Neutrophil (primary cell): ENCODE measurements around the gene TBC1D9.

Experiments
- H3K27ac ChIP-seq: fragments of 200-600 bp; sonication (generic); 2 replicates; pipeline ENCODE4 v1.5.1; 2016; ENCODE audit warnings: mild to moderate bottlenecking, moderate library complexity
- H3K27me3 ChIP-seq: fragments of 200-600 bp; sonication (generic); 2 replicates; pipeline ENCODE4 v1.6.0; 2016; ENCODE audit warnings: mild to moderate bottlenecking
- H3K36me3 ChIP-seq: fragments of 200-600 bp; sonication (generic); 2 replicates; pipeline ENCODE4 v1.5.1; 2017
- H3K4me1 ChIP-seq, 2 experiments: fragments of 200-600 bp in 1 of 2; sonication (generic) in 1 of 2; 1 replicate in 1 of 2; 2 replicates in 1 of 2; pipeline versions ENCODE4 v1.5.1 to v1.6.1; 2013 to 2016; ENCODE audit warnings: low read depth in 1 of 2, low read length in 1 of 2, mild to moderate bottlenecking in 1 of 2, moderate library complexity in 1 of 2; ENCODE audit not compliant: control insufficient read depth in 1 of 2, insufficient read depth in 1 of 2
- H3K4me3 ChIP-seq, 2 experiments: fragments of 200-600 bp in 1 of 2; sonication (generic) in 1 of 2; 1 replicate in 1 of 2; 2 replicates in 1 of 2; pipeline ENCODE4 v1.5.1; 2013 to 2016; ENCODE audit warnings: low read depth in 1 of 2, low read length in 1 of 2, mild to moderate bottlenecking in 1 of 2, moderate library complexity in 1 of 2
- H3K9me3 ChIP-seq: fragments of 200-600 bp; sonication (generic); 2 replicates; pipeline ENCODE4 v1.5.1; 2016
- TF ChIP-seq, protein P1 (sequence below): fragments of 200-600 bp; sonication (generic); IDR thresholded peaks from 2 replicates; pipeline ENCODE4 v1.5.1; 2016; ENCODE audit warnings: antibody characterized with exemption

The TBC1D9 gene

DNA sequence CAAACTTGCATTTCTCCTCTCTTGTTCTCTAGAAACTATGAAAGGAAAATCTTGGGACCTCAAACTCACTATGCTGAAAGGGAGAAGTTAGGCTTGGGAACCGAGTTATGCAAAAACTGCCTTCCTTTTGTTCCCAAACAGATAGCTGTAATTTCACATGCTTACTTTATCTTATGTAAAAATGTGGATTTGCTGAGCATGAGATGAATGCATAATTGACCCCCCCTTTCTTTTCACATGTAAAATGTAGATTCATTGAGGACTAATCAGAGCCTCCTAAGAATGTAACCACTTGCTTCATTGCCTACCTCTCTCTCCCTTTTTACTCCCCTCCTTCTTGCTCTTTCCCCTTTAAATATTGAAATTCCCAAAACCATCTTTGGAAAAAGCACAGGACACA lies 18.0 kb downstream of the TBC1D9 start:
- Histone ChIP-seq H3K4me3 (no peak overlapping the region), H3K27ac (no peak overlapping the region), H3K9me3 (no peaks in the 10 kb centered on the region), H3K4me1 (no peaks in the 10 kb centered on the region), H3K27me3 (peaks cover 19% of the 10 kb centered on the region), H3K36me3 (no peaks in the 10 kb centered on the region)
- TF ChIP-seq, protein P1, sequence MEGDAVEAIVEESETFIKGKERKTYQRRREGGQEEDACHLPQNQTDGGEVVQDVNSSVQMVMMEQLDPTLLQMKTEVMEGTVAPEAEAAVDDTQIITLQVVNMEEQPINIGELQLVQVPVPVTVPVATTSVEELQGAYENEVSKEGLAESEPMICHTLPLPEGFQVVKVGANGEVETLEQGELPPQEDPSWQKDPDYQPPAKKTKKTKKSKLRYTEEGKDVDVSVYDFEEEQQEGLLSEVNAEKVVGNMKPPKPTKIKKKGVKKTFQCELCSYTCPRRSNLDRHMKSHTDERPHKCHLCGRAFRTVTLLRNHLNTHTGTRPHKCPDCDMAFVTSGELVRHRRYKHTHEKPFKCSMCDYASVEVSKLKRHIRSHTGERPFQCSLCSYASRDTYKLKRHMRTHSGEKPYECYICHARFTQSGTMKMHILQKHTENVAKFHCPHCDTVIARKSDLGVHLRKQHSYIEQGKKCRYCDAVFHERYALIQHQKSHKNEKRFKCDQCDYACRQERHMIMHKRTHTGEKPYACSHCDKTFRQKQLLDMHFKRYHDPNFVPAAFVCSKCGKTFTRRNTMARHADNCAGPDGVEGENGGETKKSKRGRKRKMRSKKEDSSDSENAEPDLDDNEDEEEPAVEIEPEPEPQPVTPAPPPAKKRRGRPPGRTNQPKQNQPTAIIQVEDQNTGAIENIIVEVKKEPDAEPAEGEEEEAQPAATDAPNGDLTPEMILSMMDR, result no peak

DNA sequence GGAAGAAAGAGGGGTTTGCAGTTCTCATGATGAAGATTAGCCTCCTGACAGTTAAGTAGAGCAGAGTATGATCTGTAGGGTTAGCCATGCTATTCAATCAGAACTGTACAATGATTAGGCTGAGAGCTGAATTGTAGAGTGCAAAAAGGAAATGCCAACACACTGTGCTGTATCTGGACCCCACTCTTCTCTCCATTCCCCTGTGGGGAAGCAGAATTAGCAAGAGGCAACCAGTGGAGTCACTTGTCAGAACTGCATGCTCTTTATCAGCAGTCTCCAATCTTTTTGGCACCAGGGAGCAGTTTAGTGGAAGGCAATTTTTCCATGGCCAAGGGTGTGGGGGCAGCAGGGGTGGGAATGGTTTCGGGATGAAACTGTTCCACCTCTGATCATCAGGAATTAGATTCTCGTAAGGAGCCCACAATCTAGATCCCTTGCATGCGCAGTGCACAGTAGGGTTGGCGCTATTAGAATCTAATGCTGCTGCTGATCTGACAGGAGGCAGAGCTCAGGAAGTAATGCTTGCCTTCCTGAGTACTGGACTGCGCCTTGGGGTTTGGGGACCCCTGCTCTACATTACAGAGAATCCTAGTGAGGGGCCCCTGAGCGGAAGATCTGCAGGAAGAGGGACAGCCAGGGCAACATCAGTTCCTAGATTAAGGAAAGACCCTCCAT lies 19.4 kb downstream of the TBC1D9 start:
- Histone ChIP-seq H3K4me3 (no peak overlapping the region), H3K36me3 (no peaks in the 10 kb centered on the region), H3K27me3 (peaks cover 8% of the 10 kb centered on the region), H3K4me1 (no peaks in the 10 kb centered on the region), H3K27ac (no peak overlapping the region), H3K9me3 (no peaks in the 10 kb centered on the region)
- TF ChIP-seq, protein P1, result no peak

DNA sequence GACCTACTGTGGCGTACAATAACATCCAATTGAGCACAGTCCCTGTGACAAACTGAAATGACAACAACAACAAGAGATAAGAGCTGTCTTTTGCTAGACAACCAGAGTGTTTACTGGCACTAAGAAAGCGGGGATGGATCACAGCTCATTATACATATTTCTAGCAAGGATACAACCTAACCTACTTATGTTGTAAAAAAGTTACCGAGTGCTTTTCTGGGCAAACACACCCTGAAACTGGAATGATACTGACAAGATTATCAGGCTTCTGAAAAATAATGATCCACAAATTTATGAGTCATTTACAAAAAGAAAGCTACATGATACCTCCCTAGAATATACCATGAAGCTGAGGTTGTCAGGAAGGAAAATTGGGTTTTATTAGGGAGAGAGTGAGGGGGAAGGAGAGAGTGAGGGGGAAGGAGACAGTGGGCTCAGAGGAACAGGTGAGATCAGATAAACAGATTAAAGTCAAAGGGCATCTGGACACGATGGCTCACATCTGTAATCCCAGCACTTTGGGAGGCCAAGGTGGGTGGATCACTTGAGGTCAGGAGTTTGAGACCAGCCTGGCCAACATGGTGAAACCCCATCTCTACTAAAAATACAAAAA lies 20.3 kb downstream of the TBC1D9 start:
- no peaks in the 10 kb centered on the region for H3K9me3 ChIP-seq
- H3K27ac ChIP-seq, result no peak overlapping the region
- no peak overlapping the region for H3K4me3 ChIP-seq
- TF ChIP-seq, protein P1, result no peak
- H3K27me3 ChIP-seq, result no peaks in the 10 kb centered on the region
- H3K36me3 ChIP-seq, result no peaks in the 10 kb centered on the region
- no peaks in the 10 kb centered on the region for H3K4me1 ChIP-seq

DNA sequence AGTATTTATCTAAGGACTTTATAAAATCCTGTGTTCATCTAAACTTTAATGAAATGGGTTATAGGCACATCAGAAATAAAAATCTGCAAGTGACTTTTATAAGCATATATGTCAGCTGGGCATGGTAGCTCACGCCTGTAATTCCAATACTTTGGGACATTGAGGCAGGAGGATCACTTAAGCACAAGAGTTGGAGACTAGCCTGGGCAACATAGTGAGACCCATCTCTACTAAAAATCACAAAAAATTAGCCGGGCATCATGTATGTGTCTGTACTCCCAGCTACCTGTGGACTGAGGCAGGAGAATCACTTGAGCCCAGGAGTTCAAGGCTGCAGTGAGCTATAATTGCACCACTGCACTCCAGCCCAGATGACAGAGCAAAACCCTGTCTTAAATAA lies 20.9 kb downstream of the TBC1D9 start:
- Histone ChIP-seq H3K4me1 (no peaks in the 10 kb centered on the region), H3K4me3 (no peak overlapping the region), H3K27ac (no peak overlapping the region), H3K9me3 (no peaks in the 10 kb centered on the region), H3K36me3 (no peaks in the 10 kb centered on the region), H3K27me3 (no peaks in the 10 kb centered on the region)
- TF ChIP-seq, protein P1, result no peak

DNA sequence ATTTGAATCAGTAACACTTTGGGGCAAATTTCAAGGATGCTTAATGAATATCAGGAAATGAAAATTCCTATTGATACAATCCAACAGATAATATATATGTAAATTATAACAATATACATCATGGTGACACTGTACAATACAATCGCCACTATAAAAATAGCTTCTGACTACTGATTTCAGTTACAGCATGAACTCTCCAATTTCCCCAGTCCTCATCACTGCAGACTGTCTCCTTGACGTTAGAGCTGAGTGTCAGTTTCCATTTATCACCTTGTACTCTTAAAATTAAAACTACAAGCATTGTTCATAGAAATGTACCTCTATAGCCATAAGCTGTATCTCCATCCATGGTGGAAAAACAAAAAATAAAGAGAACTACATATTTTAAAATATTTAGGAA lies 23.4 kb downstream of the TBC1D9 start:
- no peaks in the 10 kb centered on the region for H3K9me3 ChIP-seq
- H3K4me1 ChIP-seq, result no peaks in the 10 kb centered on the region
- H3K36me3 ChIP-seq, result no peaks in the 10 kb centered on the region
- TF ChIP-seq, protein P1, result no peak
- H3K4me3 ChIP-seq, result no peak overlapping the region
- no peak overlapping the region for H3K27ac ChIP-seq
- no peaks in the 10 kb centered on the region for H3K27me3 ChIP-seq
